ENCODE results near the gene PPP4R1.

The PPP4R1 gene

DNA sequence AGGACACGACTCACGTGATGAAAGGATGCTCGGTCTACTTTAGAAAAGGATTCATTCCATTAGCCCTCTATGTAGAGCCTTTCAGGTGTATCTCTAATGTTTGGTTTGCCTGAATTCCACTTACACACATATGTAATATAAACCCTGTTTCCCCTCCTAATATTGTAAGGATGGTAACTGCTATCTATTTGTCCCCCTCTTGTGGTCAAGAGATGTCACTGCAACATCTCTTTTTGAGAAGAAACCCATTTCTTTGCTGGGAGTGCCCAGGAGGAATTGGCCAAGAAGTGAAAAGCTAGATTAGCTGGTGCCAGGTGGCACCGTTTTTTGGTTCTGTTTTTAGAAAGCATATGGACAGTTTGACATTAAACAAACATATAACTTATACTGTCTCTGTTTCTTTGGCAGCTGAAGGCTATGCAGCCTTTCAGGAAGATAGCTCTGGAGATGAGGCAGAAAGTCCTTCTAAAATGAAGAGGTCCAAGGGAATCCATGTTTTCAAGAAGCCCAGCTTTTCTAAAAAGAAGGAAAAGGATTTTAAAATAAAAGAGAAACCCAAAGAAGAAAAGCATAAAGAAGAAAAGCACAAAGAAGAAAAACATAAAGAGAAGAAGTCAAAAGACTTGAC is 97.8 kb downstream of the PPP4R1 start:
- H3K27ac Mint-ChIP-seq = no peak overlapping the region
- no peaks in the 10 kb centered on the region for H3K9me3 Mint-ChIP-seq
- H3K4me1 Mint-ChIP-seq (ENCODE audit: low read depth) = peaks cover 16% of the 10 kb centered on the region
- H3K27me3 Mint-ChIP-seq = no peaks in the 10 kb centered on the region
- peaks cover 46% of the 10 kb centered on the region for H3K36me3 Mint-ChIP-seq (ENCODE audit: low read depth)
- intact Hi-C loops (cut with micrococcal nuclease) = loop anchor here (2.0 to 10.0 kb wide), 3 partner anchors 372 to 864 kb away; no protein-coding TSS in a partner anchor
- no peak overlapping the region for H3K4me3 Mint-ChIP-seq

DNA sequence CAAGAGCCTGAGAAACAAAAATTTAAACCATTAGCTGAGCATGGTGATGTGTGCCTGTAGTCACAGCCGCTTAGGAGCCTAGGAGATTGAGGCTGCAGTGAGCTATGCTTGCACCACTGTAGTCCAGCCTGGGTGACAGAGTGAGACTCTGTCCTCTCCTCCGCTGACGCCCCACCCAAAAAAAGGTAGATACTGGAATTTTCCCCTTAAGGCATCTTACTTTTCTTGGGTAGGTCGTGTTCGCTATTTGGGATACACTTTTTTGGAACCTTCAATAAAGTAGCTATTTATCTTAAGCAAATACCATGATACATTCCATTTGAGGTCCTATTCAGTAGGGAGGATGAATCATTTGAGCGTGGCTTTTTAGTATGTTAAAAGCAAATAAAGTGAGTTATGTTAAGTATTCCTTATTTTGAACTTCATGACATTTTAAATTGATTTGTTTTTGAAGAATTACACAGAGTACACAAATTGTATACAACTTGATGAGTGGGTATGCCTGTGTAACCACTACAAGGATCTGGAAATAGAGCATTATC is 100.3 kb downstream of the PPP4R1 start:
- intact Hi-C loops (cut with micrococcal nuclease) = loop anchor here (10.0 kb wide), 1 partner anchor 369 kb away; no protein-coding TSS in a partner anchor
- H3K27ac Mint-ChIP-seq = no peak overlapping the region
- peaks cover 38% of the 10 kb centered on the region for H3K36me3 Mint-ChIP-seq (ENCODE audit: low read depth)
- no peak overlapping the region for H3K4me3 Mint-ChIP-seq
- no peaks in the 10 kb centered on the region for H3K9me3 Mint-ChIP-seq
- H3K27me3 Mint-ChIP-seq = no peaks in the 10 kb centered on the region
- H3K4me1 Mint-ChIP-seq (ENCODE audit: low read depth) = peaks cover 16% of the 10 kb centered on the region

DNA sequence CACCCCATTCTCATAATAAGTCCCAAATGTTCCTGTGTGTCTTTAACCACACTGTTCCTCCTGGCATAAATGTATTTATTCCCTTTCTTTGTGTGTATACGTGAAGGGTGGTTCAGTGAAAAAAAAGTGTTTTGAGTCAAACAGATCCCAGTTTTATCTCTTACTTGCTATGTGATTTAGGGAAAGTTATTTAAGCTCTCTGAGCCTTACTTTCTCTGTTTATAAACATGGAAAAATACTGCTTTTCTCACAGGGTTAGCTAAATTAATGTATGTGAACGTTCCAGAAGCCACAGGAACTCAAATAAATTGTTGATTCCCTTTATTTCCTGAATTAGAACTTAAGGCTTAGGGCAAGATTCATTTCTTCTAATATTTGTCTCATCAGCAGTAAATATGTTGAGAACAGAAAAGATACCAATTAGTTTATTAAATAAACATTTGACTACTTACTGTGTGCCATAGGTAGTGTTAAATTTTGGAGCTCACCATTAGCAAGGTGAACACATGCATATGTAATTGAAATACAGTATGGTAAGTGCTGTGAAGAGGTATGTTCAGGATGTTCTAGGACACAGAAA is 105.8 kb downstream of the PPP4R1 start:
- H3K27ac Mint-ChIP-seq = no peak overlapping the region
- H3K36me3 Mint-ChIP-seq (ENCODE audit: low read depth) = peaks cover 11% of the 10 kb centered on the region
- no peaks in the 10 kb centered on the region for H3K27me3 Mint-ChIP-seq
- no peak overlapping the region for H3K4me3 Mint-ChIP-seq
- intact Hi-C loops (cut with micrococcal nuclease) = no loop called here
- peaks cover 1% of the 10 kb centered on the region for H3K9me3 Mint-ChIP-seq
- peaks cover 9% of the 10 kb centered on the region for H3K4me1 Mint-ChIP-seq (ENCODE audit: low read depth)

DNA sequence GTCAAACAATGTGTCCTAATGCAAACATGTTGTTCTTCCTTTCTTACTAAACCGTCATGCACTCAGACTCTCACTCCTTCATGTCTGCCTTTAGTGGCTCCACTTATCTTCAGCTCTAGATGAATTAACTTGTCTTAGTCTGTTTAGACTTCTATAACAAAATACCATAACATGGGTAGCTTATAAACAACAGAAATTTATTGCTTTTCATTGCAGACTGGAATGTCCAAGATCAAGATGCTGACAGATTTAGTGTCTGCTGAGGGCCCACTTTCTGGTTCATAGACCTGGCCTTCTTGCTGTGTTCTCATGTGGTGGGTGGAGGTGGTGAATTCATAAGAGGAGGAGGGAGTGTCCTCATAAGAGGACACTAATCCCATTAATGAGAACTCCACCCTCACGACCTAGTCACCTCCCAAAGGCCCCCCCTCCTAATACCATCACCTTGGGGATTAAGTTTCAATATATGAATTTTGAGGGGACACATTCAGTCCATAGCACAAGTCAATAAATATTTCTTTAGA is 106.7 kb downstream of the PPP4R1 start:
- Mint-ChIP-seq H3K36me3 (ENCODE audit: low read depth) (peaks cover 11% of the 10 kb centered on the region), H3K4me3 (no peak overlapping the region), H3K4me1 (ENCODE audit: low read depth) (peaks cover 9% of the 10 kb centered on the region), H3K27ac (no peak overlapping the region), H3K9me3 (peaks cover 10% of the 10 kb centered on the region), H3K27me3 (no peaks in the 10 kb centered on the region)
- intact Hi-C loops (cut with micrococcal nuclease) = no loop called here

DNA sequence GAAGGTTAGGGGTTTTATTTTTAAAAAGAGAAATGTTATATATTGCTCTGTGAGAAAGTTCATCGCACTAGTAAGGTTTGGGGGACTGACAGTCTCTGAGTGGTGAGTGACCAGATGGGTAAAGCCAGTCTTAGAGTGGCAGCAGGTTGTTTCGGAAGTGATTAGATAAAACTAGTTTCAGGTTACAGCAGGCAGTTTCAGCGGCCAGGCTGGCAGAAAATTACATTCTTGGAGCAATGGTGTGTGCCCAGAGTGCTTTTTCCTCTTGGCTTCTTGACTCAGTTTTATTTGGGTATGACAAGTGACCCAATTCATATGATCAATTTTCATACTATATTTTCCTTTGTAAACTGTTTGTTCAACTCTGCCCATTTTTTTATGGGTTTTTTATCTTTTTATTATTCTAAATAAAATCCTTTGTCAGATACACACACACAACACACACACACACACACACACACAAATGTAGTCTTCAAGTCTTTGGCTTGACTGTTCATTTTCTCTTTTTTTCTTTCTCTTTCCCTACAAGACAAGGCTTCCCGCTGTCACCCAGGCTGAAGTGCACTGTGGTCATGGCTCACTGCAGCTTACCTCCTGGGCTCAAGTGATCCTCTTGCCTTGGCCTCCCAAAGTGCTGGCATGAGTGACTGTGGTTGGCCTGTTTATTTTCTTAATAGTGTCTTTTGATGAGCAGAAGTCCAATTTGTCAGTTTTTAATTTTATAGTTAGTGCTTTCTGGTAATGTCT is 108.1 kb downstream of the PPP4R1 start:
- Mint-ChIP-seq H3K9me3 (peaks cover 24% of the 10 kb centered on the region), H3K4me1 (ENCODE audit: low read depth) (peaks cover 9% of the 10 kb centered on the region), H3K4me3 (no peak overlapping the region), H3K27me3 (no peaks in the 10 kb centered on the region), H3K27ac (no peak overlapping the region), H3K36me3 (ENCODE audit: low read depth) (peaks cover 23% of the 10 kb centered on the region)
- intact Hi-C loops (cut with micrococcal nuclease) = no loop called here
